Activated T-helper 1 cell treated with anti-CD3 and anti-CD28 coated beads, Interleukin-2, amount 50 U/mL, for 16 hours (primary cell): ENCODE results near the gene FRMD7.
A peak's percentile ranks its signal among the peaks of the same experiment; 100 is the strongest.
"Not testable (repeated sequence)": the region's sequence is repeated elsewhere in the genome, so short reads cannot be mapped to it uniquely, and the experiment has no call there.

Experiments
- DNase-seq, 2 donors: peaks; one replicate each; pipeline ENCODE4 v3.0.0-alpha.2; 2020; ENCODE audit warnings: low read depth in 1 of 2, low spot score in 1 of 2

The FRMD7 gene

DNA sequence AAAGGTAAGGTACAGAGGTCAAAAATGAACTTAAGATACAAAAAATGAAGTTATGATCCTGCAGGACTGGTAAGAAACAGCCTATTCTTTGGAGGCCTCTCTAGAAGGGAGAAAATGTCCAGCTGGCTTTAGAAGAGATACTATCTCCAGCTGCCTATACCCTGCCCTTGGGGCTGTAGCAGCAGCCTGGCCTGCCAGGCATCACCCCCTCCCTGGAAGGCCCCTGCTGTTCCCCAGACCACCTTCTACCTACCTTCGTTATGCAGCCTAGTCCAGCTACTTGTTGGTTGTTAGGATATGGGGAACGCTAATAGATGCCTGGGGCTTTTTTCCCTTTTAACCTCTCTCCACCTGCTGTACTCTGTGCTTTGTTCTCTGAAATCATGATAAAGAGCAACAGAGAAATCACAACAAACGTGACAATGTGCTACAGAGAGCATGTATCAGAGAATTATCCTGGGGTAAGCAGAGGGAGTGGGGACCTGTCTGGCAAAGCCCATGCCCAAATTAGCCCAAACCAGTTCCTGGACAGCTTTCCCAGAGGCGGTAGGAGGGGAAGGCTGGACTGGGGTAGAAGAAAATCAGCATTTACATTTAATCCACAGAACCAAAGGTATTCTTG is 34.5 kb downstream of the FRMD7 start:
- no peak for DNase-seq

DNA sequence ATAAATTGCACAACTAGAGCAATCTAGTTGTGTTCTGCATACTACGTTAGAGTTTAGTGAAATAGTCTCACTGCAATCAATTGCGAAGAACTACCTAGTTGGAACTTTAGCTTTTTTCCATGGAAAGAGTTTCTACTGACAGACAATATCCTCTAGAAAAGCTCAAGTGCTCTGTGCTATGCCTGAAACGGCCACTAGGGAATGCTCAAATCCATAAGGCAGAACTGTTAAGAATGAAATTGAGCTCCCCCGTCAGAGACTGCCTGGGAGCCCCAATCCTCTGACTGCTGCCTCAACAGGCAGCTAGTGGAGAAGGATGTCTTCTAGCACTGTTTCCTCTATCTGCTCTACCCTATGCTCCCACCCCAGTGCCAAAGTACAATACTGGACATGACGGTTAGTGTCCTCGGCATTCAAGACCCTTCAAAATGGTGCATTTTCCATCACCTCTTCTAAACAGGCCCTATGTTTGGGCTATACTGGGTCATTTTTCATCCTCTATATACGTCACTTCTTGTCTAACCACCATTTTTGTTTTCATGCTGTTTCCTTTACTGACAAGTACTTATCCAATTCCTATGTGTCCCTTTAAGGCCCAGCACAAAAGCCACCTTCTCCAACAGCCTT is 35.3 kb downstream of the FRMD7 start:
- DNase-seq, result peak; percentile 4 to 11

DNA sequence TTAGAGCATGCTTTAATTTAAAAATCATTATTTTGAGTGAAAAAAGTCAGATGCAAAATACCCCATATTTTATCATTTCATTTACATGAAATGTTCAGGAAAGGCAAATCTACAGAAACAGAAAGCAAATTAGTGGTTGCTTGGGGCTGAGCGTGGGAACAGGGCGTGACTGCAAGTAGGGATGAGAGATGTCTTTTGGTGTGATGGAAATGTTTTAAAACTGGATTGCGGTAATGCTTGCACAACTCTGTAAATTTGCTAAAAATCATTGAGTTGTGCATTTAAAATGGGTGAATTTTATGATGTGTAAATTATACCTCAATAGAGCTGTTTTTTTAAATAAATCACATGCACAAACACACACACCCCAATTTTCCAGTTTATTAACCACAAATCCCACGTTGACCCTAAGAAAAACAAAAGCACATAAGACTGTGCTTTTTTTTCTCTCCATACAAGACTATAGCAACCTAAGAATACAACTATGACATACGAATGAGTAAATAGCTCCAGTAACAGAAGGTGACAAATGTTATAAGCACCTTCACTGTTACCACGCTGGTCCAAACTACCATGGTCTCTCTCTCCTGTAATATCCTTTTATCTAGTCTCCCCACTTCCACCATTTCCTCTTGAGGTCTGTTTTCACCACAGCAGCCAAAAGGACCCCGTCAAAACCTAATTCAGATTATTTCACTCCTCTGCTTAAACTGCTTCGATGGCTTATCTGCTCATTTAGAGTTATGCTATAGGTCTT is 37.2 kb downstream of the FRMD7 start:
- no peak for DNase-seq

DNA sequence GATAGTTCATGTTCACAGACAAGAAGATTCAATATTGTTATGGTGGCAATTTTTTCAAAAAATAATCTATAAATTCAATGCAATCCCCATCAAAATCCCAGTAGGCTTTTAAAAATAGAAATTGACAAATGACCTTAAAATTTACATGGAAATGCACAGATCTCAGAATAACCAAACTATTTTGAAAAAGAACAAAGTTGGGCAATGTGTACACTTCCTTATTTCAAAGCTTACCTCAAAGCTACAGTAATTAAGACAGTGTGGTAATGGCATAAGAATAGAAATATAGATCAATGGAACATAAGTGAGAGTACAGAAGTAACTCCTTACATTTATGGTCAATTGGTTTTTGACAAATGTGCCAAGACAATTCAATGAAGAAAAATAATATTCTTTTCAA is 39.0 kb downstream of the FRMD7 start:
- no peak for DNase-seq

DNA sequence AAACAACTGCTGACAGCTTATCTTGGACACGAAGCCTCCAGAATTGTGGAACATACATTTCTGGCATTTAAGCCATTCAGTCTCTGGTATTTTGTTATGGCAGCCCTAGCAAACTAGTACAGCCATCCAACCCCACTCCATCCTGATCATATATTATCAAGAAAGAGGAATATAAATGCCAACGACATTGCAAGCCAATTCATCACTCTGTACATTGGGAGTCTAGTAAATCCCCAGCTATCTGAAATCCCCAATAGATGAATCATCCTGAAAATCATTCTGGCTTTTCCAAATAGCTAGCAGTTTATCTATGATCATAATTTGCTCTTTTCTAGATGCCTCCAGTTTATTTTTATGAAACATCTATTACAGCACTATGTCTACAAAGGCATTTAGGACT is 41.1 kb downstream of the FRMD7 start:
- no peak for DNase-seq

DNA sequence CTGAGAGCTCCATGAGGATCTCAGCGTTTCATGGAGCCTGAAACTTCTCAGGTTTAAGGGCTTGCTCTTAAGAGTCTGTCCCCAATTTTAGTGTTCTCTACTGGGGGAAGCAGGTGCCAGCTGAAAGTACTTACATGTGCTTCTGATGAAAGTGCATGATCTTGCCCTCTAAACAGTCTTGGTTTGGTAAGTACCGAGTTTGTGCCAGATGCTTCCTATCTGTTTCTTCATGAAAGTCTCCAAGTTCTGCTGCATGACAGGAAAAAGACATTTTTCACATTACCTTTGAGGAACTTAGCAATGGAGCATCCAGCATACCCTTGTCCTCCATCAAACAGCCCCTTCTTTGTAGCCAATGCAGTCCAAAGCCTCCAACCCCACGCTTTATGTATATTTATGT is 42.0 kb downstream of the FRMD7 start:
- no peak for DNase-seq

DNA sequence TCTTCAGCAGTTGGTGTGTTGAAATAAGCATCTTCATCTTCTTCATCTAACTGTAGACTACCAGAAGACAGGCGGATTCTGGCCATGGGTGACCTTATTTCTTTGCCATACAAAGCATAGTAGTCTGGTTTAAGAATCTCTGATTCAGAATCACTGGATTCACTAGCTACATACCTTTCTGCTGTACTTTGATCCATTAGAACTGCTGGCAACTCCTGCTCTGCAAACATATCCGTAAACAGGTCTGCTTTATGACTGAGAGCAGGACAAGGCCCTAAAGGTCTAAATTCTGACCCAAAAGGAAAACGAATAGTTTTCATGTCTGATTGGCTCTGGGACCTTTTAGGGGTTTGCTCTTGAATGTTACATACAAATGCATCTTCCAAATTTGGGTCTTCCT is 49.9 kb downstream of the FRMD7 start:
- no peak for DNase-seq

DNA sequence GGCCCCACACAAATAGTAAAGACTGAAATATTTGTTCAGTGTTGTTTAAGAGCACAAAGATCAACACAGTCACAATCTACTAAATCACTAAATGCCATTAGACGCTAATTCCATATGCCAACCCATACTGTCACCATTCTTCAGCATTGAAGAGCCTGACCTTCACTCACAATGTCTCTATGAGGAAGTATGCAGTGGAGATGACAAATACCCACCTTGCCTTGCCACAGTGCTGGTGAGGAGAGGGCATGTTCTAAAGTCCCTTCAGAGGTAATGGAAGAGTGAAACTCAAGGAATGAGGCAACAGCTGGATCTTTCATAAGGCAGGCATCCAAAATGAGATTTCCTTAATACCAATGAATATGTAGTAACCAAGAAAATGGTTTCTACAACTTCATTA is 50.4 kb downstream of the FRMD7 start:
- no peak for DNase-seq

DNA sequence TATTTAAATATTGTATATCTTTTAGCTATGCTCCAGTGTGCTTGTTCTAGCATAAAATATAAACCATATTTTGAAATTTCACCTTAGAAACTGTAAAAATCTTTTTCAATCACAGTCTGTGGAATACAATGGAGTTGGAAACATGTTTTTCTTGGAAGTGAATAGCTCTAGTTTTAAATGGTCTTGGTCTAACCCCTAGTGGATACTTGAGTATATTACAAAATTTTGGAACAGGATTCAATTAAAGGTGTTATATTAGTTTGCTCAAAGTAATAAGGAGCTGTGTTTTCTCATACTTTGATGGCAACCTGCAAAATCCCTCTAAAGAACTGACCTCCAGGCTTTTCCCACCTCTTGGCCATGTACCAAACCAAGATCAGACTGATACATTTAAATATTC is 56.6 kb downstream of the FRMD7 start:
- DNase-seq, result no peak

DNA sequence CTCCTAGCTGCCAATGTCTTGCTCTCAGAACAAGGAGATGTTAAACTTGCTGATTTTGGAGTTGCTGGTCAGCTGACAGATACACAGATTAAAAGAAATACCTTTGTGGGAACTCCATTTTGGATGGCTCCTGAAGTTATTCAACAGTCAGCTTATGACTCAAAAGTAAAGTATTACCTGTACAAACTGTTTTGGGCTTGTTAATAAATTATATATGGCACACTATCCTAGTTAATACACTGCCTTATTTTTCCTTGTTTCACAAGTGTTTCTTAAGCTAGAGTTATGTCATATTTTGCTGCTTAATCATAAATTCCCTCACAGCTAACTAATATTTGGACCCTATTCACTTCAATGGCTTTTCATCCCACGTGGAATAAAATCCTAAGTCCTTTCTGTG is 59.4 kb downstream of the FRMD7 start:
- no peak for DNase-seq

DNA sequence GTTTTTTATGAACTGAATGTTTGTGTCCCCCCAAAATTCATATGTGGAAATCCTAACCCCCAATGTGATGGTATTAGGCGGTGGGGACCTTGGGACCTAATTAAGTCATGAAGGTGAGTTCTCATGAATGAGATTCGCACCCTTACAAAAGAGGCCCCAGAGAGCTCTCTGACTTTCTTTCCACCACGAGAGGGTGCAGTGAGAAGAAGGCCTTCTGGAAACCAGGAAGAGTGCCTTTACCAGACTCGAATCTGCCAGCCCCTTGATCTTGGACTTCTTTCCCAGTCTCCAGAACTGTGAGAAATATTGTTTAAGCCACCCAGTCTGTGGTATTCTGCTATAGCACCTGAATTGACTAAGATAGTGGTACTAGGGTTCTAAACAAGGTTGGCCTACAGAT is 64.0 kb downstream of the FRMD7 start:
- DNase-seq, result no peak

DNA sequence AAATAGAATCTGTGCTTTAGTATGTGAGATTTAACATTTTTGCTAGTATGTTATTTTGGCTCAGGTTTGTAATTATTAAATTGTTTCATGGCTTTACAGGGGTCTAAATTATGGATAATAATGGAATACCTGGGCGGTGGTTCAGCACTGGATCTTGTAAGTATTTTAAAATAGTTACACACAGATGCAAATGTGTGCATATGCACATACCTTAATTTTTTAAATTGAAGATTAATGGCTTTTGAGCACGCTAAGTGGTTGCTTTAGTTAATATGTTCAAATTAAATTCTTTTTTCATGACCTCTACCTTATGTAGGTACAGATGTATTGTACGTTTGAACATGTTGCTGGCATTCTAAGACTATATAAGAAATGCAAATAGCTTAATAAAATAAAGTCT is 64.5 kb downstream of the FRMD7 start:
- no peak for DNase-seq

DNA sequence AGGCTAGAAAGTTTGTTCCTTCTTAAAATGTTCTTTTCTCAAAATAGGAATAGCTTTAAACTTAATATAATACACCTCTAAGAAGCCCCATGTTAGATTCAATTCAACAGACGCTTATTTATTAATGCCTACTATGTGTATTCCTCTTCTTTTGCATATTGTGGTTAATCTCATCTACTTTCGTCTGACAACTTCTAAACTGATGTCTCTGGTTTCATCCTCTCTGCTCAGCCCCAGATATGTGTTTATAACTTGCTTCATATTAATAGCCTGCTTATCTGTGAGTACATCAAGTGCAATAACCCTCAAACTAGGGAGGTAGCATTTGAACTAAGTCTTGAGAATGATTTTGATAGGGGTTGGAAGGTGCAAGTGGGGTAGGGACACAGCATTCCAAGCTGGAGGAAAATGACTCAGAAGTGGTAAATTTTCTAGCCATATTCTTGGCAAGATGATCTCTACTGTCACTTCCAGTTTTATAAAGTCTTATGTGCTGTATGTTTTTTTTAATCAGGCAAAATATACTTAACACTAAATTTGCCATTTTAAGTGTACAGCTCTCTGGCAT is 67.8 kb downstream of the FRMD7 start:
- DNase-seq, result no peak

DNA sequence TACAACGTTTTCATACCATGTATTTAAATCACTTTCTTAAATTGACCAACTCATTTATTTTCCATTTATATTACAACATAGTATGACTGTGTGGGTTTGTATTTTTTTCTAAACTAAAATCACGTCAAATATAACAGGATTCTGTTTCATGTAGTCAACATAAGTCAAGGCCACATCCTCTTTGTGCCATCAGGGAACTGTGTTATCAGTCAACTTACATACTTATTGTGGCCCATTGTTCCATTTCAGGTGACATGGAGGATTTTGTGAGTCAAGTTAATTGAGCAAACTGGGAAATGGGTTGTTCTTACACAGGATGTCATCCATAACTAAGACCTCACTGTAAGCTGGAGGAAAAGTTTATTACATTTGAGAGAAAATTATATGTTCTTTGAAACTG is 68.8 kb downstream of the FRMD7 start:
- no peak for DNase-seq

DNA sequence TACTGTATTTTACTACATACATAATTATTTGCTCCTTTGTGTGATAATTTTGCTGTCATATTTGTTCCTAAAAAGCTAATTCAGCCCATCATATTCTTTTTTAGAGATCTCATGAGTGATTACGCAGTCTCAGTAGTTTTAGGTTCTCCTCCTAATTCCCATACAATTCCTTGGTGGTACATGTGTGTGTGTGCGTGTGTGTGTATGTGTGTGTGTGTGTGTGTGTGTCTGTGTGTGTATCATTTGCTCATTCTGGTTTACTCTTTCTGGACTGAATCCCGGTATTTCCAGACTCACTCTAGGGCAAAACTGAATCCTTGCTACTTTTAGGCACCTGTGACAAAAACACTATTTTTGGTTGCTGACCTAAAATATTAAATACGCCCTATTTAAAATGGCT is 69.8 kb downstream of the FRMD7 start:
- DNase-seq, result no peak

DNA sequence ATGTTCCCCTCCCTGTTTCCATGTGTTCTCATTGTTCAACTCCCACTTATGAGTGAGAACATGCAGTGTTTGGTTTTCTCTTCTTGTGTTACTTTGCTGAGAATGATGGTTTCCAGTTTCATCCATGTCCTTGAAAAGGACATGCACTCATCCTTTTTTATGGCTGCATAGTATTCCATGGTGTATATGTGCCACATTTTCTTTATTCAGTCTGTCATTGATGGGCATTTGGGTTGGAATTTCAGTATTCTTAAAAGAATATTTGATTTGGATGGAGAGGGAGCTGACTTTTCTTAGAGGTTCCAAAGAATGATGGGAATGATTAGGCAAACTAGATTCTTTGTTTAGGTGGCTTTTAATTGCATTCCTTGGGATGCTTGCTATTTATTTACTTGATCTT is 76.0 kb downstream of the FRMD7 start:
- DNase-seq, result not testable (repeated sequence)

DNA sequence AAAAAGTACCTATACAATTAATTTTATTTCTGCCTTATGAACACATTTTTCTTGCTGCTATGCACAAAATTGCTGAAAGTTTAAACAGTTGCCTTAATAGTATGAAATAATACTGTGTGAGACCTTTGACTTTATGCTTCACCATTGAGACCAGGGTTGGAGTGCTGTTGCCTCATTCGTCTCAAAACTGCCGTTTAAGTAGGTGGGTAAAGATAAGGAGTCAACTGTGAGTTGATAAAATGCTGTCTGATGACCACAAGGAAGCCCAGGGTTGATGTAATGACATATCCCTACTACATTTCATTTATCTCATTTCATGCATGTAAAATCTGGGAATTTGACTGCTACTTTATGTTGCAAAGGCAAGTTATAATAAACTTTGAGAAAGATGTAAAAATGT is 81.3 kb downstream of the FRMD7 start:
- no peak for DNase-seq

DNA sequence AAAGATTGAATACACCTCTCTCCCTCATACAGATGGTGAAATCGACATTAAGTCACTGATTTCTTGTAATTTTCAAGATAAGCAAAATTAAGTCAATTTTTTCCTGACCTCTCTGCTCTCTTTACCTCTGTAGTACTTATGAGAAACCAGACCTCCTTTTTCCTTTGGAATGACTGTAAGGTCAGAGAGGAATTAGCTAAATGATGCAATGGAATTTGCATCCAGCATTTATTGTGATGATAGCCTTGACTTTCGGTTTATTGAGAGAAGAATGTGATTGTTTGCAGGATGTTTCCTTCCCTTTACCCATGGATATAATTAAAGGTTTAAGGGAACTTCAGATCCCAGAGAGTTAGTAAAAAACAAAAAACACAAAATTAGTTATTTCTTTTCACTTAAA is 82.4 kb downstream of the FRMD7 start:
- no peak for DNase-seq

DNA sequence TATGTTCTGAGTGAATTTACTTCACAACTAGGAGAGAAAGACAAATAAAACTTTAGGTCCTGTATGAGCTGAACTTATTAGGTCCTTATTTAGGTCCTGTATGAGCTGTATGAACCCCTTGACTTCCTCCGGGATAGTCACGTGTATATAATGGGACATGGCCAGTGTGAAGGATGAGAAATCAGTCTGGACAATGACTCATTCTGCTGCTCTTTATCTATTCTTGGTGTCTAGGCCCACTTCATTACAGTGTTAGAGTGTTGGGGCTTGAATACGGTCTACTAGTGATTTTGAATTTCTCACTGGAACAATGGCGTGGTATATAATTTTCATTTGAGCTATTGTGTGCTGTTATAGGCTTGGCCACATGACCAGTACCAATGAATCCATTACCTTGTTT is 82.9 kb downstream of the FRMD7 start:
- DNase-seq, result no peak

DNA sequence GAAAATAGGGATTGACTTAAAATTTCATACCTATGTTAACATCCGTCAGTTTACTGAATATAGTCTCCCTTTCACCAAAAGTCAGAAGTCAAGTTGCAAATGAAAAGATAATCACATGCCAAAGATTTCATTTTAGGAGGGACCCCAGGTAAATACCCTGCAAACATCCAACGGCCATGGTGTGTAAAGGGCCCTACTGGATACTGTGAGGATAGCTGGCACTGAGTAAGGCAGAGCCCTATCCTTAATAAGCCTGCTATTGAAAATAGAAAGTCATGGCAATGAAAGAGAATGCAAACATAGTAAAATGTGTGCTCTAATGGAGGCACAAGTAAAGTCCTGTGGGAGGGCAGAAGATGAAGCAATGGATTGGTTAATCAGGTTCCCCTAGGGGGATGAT is 83.8 kb downstream of the FRMD7 start:
- DNase-seq, result no peak

DNA sequence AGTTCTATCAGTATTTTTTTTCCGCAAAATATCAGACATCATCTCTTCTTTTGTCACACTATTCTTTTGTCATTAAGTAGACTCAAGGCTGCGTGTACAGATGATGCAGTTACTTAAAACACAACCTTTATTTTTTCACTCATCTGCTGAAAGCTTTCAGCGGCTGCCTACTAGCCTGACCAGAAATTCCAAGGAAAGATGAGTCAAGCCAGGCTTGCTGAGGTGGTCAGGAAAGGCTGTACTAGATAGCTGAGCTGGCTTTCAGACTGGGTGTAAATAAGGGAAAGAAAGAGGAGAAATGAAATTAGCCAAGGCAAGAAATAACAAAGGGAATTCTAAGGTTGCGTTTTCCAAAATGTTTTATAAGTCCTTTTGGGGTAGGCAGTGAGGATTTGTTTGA is 86.8 kb downstream of the FRMD7 start:
- no peak for DNase-seq

DNA sequence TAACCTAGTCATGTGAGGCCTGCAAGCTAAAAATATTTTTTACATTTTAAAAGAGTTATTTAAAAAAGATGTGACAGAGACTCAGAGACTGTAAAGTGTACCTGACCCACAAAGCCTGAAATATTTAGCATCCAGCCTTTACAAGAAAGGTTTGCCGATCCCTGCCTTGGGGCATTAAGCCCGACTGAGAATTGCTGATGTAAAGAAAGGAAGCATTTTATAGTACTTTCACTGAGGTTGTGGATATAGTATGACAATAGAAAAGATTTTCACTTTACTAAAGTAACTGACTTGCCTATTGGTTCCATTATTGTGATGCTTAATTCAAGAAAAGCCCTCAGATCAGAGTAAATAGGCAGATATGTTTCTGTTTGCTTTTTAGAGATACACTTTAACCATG is 87.8 kb downstream of the FRMD7 start:
- no peak for DNase-seq
